GM20431 (cell line): ENCODE data around the gene HOXC9.

ENCODE experiments used
- in situ Hi-C: fragments of 300-500 bp; cut with MseI, MboI; formaldehyde crosslinking; loops from one replicate; pipeline ENCODE4 v1.15.0; 2020; ENCODE audit warnings: low sequenced_read_pairs; ENCODE audit not compliant: unreplicated experiment

The HOXC9 gene

GRCh38 chr12:54009171-54010052, 9.5 kb downstream of the HOXC9 start:
- in situ Hi-C loops = loop anchor here (25.0 kb wide), 1 partner anchor 353 kb away; the partner anchor contains the start of gene GPR84

- in situ Hi-C loops = loop anchor here (25.0 kb wide), 1 partner anchor 352 kb away; the partner anchor contains the start of gene GPR84
These were observed 10.4 kb downstream of the HOXC9 start for GRCh38 chr12:54010053-54010971.

- in situ Hi-C loops = loop anchor here (25.0 kb wide), 1 partner anchor 351 kb away; the partner anchor contains the start of gene GPR84
These were observed 11.2 kb downstream of the HOXC9 start for GRCh38 chr12:54010972-54011664.

GRCh38 chr12:54011665-54012532, 11.9 kb downstream of the HOXC9 start:
- in situ Hi-C loops = loop anchor here (25.0 kb wide), 1 partner anchor 350 kb away; the partner anchor contains the start of gene GPR84

GRCh38 chr12:54012631-54013409, 12.9 kb downstream of the HOXC9 start:
- in situ Hi-C loops = loop anchor here (25.0 kb wide), 1 partner anchor 349 kb away; the partner anchor contains the start of gene GPR84

- in situ Hi-C loops = loop anchor here (25.0 kb wide), 1 partner anchor 348 kb away; the partner anchor contains the start of gene GPR84
These were observed 14.5 kb downstream of the HOXC9 start for GRCh38 chr12:54014377-54015017.

GRCh38 chr12:54015018-54015931, 15.3 kb downstream of the HOXC9 start:
- in situ Hi-C loops = loop anchor here (25.0 kb wide), 1 partner anchor 347 kb away; the partner anchor contains the start of gene GPR84

GRCh38 chr12:54016051-54016450, 16.1 kb downstream of the HOXC9 start:
- in situ Hi-C loops = loop anchor here (25.0 kb wide), 1 partner anchor 346 kb away; the partner anchor contains the start of gene GPR84

GRCh38 chr12:54016478-54016964, 16.6 kb downstream of the HOXC9 start:
- in situ Hi-C loops = loop anchor here (25.0 kb wide), 1 partner anchor 346 kb away; the partner anchor contains the start of gene GPR84

- in situ Hi-C loops = loop anchor here (25.0 kb wide), 1 partner anchor 345 kb away; the partner anchor contains the start of gene GPR84
These were observed 17.2 kb downstream of the HOXC9 start for GRCh38 chr12:54017027-54017788.

GRCh38 chr12:54017878-54018467, 18.0 kb downstream of the HOXC9 start:
- in situ Hi-C loops = loop anchor here (25.0 kb wide), 1 partner anchor 344 kb away; the partner anchor contains the start of gene GPR84

GRCh38 chr12:54018468-54018984, 18.6 kb downstream of the HOXC9 start:
- in situ Hi-C loops = loop anchor here (25.0 kb wide), 1 partner anchor 344 kb away; the partner anchor contains the start of gene GPR84

- in situ Hi-C loops = loop anchor here (25.0 kb wide), 1 partner anchor 343 kb away; the partner anchor contains the start of gene GPR84
These were observed 19.3 kb downstream of the HOXC9 start for GRCh38 chr12:54019091-54019811.
